Islet of Langerhans (tissue), 1 donor: Measurements from ENCODE around the gene DDR2.
"Not testable (repeated sequence)": the region's sequence is repeated elsewhere in the genome, so short reads cannot be mapped to it uniquely, and the experiment has no call there.

ENCODE experiments used
- FAIRE-seq: peaks from one replicate; lab custom pipeline; 2011; peaks lifted over from hg19 to GRCh38; lab: Jason Lieb, UNC

DDR2 gene

DNA sequence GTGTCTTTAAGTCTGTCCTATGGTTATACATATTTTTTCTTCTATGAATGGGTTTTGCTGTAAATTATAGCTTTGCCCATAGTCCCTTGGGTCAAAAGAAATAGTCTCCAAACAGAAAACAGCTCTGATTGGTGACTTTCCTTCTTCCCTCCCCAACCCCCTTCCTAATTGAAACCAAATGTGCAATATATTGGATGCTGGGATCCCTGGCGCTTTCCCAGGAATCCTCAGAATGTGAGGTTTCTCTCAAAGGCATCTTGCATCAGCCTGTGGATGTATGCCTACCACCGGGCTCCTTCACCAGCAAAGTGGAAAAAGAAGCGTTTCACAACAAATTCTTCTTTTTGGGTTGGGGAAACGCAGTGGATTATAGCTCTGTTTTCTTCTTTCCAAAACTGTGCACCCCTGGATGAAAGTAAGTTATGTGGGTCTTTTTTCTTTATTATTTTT is at the start of gene DDR2:
Gene DDR2, plus strand, starts transcription at position 248 of the 450 bp plus-strand sequence. CDS start 86,600 bp downstream, outside the sequence.
- FAIRE-seq, result no peak

DNA sequence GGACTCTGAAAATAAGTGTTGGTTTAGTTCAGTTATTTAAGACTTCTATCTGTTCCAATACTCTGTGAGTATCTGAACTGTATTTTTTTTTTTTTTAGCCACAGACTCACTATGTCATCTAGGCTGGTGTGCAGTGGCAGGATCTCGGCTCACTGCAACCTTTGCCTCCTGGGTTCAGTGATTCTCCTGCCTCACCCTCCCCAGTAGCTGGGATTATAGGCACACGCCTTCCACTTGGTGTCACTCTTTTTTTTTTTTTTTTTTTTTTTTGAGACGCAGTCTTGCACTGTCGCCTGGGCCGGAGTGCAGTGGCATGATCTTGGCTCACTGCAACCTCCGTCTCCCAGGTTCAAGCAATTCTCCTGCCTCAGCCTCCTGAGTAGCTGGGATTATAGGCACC is 49.4 kb upstream of the DDR2 start:
- not testable (repeated sequence) for FAIRE-seq

DNA sequence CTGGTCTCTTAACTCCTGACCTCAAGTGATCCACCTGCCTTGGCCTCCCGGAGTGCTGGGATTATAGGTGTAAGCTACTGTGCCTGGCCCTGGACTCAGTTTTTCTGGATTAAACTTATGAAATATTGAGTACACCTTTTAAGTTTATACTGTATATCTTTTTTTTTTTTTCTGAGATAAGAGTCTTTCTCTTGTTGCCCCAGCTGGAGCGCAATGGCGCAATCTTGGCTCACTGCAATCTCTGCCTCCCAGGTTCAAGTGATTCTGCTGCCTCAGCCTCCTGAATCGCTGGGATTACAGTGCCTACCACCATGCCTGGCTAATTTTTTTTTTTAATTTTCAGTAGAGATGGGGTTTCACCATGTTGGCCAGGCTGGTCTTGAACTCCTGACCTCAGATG is 47.2 kb upstream of the DDR2 start:
- FAIRE-seq, result not testable (repeated sequence)

DNA sequence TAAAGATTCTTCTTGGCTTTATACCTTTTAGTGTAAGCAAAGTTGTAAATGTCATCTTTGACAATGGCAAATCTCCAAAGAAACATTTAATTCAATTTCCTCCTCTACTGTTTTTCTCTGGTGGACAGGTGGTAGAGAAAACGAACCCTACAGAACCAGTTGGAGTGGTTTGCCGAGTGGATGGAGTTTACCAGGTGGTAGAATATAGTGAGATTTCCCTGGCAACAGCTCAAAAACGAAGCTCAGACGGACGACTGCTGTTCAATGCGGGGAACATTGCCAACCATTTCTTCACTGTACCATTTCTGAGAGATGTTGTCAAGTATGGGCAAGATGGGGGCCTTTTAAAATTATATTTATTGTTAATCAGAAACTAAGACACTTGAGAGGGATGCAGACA is 44.9 kb upstream of the DDR2 start:
- peak; percentile 47 for FAIRE-seq

DNA sequence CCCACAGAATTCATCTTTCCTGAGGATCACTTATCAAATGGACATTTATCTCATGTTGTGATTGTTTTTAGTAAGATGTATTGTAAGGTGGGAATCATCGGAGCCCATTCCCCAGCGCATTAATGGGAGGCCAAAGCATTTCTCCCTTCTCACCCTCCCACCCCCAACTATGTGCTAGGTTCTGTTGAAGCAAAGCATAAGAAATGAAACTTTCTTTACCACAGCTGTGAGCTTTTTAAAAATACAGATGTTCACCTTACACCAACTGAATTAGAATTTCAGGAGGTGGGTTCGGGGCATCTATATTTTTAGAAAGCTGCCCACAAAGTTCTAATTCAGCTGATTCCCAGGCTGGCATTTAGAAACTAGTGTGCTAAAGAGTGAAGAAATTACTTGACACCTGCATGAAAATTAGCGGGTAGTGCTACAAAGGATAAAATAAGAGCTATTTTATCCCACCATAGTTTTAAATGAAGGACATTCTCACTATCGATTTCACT is 44.5 kb upstream of the DDR2 start:
- no peak for FAIRE-seq

DNA sequence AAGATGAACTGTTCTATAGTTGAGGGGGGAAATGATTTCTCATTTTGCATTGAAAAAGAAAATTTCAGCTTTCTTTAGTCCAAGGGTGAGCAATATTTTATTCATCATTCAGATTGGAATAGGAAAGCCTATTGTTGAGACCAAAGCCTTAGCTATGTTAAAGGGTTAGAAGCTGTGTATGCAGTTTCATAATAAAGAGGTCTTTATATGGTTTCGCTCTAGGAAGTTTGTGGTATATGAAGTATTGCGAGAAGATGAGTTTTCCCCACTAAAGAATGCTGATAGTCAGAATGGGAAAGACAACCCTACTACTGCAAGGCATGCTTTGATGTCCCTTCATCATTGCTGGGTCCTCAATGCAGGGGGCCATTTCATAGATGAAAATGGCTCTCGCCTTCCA is 42.2 kb upstream of the DDR2 start:
- FAIRE-seq, result no peak

DNA sequence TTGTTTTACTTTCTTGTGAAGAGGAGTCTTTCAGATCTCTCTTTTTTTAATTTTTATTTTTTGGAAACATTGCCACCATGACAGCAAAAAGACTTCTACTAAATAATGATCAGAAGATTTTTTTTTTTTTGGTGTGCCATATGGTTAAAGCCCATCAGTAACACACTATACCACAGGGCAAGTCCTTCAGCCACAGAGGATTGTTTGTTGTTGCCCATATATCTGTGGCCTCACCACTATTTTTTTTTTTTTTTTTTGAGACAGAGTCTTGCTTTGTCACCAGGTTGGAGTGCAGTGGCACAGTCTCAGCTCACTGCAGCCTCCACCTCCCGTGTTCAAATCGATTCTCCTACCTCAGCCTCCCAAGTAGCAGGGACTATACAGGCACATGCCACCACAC is 41.6 kb upstream of the DDR2 start:
- FAIRE-seq, result no peak

DNA sequence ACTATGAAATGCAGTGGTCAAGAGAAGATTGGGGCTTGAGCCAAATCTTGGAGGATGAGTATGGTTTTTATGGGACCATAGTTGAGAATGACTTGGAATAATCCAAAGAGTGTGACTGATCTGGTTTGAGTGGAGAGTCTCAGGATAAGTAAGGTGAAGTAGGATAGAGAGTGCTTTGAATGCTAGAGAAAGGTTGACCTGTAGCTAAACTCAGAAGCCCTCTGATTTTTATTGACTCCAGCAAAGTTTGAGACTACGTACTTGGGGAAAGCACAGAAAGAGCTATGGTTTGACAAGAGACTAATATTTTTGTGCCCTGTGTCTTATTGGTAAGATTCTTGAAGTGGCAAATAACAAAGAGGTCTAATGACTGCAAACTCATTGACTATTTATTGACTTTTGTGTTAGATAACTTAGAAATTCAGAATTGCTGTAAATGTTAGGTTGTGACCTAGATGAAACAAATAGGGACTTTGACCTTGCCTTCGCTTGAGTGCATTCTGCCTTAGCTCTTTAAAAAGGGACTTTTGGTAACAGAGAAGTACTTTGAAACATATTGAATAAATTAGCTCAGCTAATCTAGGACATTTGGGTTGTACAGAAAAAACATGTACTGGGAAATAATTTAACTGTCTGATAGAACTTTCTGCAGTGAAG is 35.6 kb upstream of the DDR2 start:
- peak; percentile 85 for FAIRE-seq

DNA sequence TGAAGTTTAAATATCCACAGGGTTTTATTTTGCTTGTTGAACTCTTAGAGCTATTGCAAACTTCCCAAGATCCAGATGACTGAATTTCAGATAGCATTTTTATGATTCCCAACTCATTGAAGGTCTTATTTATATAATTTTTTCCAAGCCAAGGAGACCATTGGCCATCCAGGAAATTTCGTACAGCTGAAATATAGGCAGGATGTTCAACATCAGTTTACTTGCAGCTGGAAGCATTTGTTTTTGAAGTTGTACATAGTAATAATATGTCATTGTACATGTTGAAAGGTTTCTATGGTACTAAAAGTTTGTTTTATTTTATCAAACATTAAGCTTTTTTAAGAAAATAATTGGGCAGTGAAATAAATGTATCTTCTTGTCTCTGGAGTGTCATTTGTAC is 32.8 kb upstream of the DDR2 start:
- FAIRE-seq, result no peak

DNA sequence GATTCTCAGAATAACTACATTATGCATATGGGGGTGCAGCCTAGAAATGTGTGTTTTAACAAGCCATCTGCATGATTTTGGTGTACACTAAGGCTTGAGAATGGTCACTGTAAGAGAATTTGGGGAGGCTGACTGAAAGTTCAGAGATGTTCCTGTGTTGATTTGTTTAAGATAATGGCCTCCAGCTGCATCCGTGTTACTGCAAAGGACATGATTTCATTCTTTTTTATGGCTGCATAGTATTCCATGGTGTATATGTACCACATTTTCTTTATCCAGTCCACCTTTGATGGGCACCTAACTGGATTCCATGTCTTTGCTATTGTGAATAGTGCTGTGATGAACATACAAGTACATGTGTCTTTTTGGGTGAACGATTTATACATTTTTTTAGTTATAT is 29.1 kb upstream of the DDR2 start:
- FAIRE-seq, result not testable (repeated sequence)

DNA sequence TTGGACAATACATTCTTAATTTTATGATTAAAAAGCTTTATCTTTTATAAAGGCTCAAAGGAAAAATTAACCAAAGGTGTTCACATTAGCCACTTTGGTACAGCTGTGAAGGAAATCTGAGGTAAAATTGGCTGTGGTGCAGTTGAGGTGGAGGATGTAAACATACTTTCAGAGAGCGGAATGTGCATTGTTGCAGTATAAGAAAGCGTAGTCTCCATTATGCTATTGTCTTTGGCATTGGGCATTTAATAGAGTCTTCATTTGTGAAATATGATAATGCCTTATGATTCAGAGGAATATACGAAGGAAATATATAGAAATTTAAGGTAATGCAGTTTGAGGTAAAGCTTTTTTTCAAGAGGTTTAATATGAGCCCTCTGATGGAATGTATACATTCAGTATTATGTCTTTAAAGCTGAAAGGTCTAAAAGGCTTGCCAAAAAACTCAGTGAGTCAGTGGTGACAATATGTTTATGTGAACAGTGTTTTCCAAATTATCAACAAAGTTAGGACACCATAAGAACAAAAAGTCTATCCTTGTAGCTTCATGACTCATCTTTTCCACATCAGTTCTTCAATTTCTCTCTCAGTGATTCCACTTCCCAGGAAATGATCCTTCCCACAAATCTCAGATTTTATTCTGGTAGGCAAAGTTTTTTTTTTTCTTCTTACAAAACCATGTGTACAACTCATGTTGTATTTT is 26.9 kb upstream of the DDR2 start:
- no peak for FAIRE-seq

DNA sequence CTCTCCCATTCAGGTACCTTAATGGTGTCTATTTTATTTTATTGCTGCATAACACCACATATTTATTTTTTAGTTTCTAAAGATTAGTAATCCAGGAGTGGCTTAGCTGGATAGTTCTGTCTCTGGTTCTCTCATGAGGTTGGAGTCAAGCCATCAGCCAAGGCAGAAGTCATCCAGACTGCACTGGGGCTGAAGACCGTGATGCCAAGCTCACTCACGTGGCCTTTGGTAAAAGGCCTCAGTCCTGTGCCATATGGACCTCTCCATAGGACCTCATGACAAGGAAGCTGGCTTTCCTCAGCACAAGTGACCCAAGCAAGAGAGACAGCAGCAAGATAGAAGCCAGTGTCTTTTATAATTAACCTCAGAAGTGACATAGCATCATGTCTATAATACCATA is 23.0 kb upstream of the DDR2 start:
- no peak for FAIRE-seq

DNA sequence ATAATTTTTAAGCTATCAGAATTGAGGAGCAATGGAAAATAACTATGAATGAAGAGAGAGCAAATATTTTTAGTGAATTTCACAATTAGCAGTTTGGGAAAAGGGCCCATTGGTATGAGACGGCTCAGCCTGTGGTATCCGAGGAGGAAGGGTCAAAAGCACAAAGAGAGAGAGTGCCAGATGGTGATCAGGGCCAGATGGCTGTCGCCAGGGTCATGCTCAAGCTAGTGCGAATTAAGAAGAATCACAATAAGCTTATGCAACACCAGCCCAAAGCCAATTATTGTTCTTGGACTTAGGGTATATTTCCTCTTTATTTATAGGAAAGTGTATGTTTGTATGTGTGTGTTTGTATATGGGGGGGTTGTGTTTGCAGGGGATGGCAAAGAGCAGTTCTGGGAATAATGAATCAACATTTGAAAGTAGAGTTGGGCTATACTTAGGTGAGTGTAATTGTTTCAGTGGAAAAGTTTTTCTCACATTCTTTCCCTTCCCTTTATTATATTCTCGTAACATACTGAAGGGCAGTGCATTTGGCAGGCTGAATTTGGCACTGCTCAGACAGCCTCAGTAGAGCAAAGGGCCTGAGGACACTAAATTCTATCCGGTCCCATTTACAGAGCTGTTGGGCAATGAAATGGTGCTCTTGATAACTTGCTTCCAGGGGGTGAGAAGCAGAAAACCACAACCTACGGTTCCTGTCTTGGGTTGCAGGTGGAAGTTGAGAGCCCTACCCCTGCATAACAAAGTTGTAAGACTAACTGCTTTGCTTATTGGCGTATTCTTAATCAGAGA is 19.5 kb upstream of the DDR2 start:
- no peak for FAIRE-seq

DNA sequence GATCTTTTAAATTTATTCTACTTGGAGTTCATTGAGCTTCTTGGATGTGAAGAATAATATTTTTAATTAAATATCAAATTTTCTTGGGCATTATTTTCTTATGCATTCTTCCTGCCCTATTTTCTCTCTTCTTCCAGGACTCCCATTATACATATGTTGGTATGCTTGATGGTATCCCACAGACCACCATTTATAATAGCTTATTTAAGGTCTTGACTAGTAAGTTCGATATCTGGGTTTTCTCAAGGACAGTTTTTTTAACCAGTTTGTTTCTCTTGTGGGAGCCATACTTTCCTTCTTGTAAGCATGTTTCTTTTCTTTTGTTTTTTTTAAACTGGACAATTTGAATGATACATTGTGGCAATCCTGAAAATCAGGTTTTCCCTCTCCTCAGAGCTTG is 15.4 kb upstream of the DDR2 start:
- FAIRE-seq, result no peak

DNA sequence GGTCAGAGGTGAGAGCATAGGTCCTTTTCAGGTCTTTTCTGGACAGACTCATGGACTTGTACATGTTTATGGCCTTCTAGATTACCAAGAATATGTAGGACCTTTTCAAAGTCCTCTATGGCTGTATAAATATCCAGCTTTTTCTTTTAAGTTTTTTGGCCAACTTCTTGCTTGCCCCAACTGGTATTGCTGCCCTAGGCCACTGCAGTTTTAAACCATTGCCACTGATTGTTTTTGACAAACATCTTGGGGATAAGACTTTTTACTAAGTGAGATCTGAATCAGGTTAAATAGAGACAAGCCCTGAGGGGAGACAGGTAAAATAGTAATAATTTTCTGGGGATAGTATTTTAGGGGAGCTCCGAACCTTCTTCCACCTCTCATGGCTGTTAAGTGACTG is 14.8 kb upstream of the DDR2 start:
- FAIRE-seq, result no peak

DNA sequence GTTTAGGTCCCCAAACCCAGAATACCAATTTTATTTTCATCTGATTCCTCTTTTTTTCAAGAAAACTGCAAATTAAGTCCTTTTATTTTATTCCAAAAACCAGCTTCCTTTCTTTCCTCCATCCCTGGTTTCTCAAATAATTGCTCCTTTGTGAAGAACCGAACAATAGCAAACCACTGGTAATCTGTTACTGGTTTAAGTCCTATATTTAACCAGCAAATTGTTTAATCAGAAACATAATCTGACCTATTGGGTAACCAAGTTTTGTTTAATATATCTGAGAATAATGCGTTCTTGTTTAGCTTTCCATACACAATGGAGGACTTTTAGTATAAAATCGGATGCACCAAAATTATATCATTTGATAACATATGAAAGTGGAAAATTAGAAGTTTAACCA is 13.2 kb upstream of the DDR2 start:
- no peak for FAIRE-seq

DNA sequence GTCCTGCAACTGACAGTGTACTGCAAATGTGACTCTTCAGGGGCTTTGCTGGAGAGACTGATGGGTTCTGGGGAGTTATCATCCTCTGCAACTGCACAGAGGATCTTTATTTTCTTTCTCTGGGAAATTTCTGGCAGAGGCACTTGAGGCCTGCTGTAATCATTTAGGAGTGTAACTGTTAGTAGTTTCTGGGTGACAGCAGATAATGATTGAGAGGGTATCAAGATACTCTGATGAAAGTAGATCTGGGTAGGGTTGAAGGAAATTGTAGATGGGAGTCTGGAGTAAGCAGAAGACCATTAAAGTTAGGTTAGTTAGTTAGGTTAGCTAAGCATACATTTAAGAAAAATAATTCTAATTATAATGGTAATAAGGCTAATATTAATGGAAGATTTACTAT is 11.0 kb upstream of the DDR2 start:
- no peak for FAIRE-seq

DNA sequence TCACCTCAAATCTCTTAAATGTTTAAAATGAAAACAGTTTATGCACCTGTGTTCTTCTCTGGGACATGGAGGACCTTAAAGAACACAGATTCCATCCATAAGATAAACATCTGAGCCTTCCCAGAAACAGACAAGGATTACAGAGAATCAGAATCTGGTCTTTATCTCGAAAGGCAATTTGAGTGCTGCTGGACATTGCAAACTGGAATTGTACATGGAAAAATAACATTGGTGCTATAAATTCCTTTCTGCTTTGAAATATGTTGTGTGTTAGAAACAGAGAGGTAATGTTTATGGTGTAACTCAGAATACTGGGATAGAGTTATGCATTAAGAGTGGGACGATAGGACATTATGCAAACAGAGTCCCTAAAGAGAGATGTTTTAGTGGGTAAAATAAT is 6.6 kb upstream of the DDR2 start:
- no peak for FAIRE-seq

DNA sequence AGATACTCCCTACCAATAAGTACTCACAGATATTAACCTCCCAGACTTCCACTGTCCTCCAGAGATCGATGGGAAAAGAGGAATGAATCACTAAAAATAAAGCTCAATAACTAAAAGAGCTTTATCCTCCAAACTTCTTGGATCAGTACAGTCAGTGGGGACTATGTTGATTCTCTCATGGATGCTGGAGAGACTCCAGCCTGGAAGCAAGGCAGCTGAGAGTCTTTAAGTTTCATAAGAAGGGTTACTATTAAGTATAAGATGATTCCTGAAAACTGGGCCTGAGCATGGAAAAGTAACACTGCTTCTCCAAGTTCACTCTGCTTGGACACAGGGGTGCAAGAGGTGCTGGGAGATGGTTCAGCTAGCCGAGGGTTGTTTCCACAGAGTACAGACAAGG is 6.2 kb upstream of the DDR2 start:
- FAIRE-seq, result no peak

DNA sequence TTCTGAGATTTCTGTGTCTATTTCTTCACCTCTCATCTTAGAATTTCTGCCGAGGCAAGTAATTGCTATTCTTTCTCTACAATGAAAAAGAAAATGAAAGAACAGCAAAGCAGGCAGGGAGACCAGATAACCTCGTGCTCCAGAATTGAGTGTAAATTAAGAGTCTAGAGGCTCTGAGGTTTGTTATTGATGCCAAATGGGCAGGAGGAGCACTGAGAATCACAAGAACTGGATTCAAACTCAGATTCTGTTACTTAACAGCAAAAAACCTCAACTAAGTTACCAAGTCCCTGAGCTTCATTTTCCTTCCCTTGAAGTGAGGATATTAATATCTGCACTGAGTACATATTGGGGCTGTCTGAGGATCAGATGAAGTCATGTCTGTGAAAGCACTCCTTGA is 5.5 kb upstream of the DDR2 start:
- FAIRE-seq, result no peak

DNA sequence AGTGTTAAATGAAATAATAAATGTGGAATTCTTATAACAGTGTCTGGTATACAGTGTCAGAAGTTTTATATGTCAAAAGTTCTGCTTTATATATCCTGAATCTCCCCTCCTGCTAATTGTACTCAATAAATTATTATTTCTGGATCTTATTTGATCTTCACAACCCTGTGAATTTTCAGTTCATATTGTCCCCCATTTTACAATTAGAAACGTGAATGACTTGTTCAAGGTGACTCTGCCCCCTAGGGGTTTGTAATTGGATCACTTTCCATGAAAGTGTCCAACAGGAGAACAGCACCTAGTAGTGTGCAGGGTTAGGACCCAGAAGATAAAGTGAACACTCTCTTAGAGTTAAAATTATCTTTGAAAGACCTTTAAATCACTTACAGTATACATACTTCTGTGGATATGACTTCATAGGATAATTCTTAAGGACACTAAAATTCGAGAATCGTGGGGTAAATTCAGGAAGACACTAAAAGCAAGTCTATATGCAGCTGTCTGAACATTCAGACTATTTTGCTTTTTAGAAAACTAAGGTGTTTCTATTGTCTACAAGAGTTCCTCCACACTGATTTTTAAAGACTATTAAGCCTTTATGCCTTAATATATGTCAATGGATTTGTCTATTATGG is 4.5 kb upstream of the DDR2 start:
- FAIRE-seq, result no peak

DNA sequence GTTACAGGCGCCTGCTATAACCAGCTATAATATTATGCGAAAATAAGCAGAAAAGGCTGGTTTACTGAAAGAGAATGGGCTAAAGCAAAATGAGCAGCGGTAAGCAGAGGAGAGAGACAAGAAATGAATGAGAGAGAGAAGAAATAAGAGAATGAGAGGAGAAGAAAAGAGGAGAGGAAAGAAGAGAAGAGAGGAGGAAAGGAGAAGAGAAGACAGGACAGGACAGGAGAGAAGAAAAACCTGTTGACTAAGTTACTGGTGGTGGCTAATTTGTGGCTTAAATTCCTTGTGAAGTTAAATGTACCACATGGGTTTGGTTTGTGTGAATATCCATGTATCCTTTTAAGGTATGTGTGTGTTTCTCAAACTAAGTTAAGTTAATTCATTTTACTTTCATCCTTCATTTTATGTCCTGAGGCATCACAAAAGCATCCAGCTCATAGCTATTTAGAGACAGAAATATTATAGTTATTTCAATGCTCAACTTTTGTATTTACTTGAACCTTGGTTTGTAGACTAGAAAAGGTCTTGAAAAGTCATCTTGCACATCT is 3.1 kb upstream of the DDR2 start:
- FAIRE-seq, result no peak
